SK-N-SH (cell line): ENCODE data around the gene TRPM8. TPM values are rescaled to one million over a fixed set of nuclear protein-coding genes. Genes with fewer than 3 reads are reported as not detected.

Experiments used
- CTCF ChIA-PET: fragments of 300-600, 350-600 bp; formaldehyde crosslinking; extraction: SDS; loops from one replicate; lab custom pipeline; 2021; lab: Yijun Ruan, JAX
- POLR2A ChIA-PET: fragments of 350-600 bp; sonication (Branson Sonifier 250); formaldehyde crosslinking; extraction: SDS; loops from one replicate; lab custom pipeline; 2020; ENCODE audit warnings: antibody characterized with exemption, inconsistent platforms; lab: Yijun Ruan, JAX
- DNase-seq: peaks from one replicate; pipeline ENCODE4 v3.0.0; 2012
- H2AFZ ChIP-seq: fragments of 200-600 bp; sonication (generic); 2 replicates; pipeline ENCODE4 v1.8.1; 2016; ENCODE audit warnings: antibody characterized with exemption, mild to moderate bottlenecking, low read depth
- H3F3A ChIP-seq: fragments of 200-600 bp; sonication (generic); replicated peaks from 2 replicates; pipeline ENCODE3; 2016; ENCODE audit warnings: antibody characterized with exemption, mild to moderate bottlenecking; ENCODE audit not compliant: insufficient read depth
- H3K27ac ChIP-seq, 2 experiments: fragments of 200-500 bp in 1 of 2; fragments of 200-600 bp in 1 of 2; sonication (Bioruptor generic) in 1 of 2; sonication (generic), shearing (Covaris generic) in 1 of 2; 2 replicates each; pipeline versions ENCODE4 v1.5.1 to v1.6.1; 2014 to 2016; ENCODE audit warnings: low read depth in 2 of 2, inconsistent platforms in 1 of 2, low read length in 1 of 2, mild to moderate bottlenecking in 1 of 2, mixed read lengths in 1 of 2
- H3K27me3 ChIP-seq: fragments of 200-600 bp; sonication (generic), shearing (Covaris generic); 2 replicates; pipeline ENCODE4 v1.6.1; 2016; ENCODE audit warnings: mixed run types; ENCODE audit not compliant: insufficient read depth
- H3K36me3 ChIP-seq, 2 experiments: fragments of 200-500 bp in 1 of 2; fragments of 200-600 bp in 1 of 2; sonication (Bioruptor generic) in 1 of 2; sonication (generic) in 1 of 2; replicated peaks in 1 of 2; 2 replicates each; pipeline versions ENCODE3 to v1.5.1; 2014 to 2016; ENCODE audit warnings: low read length in 1 of 2, mild to moderate bottlenecking in 1 of 2; ENCODE audit not compliant: insufficient read depth in 2 of 2, control insufficient read depth in 1 of 2
- H3K4me1 ChIP-seq, 2 experiments: fragments of 200-500 bp in 1 of 2; fragments of 200-600 bp in 1 of 2; sonication (Bioruptor generic) in 1 of 2; sonication (generic), shearing (Covaris generic) in 1 of 2; 2 replicates each; pipeline versions ENCODE4 v1.5.1 to v1.6.1; 2014 to 2016; ENCODE audit warnings: low read depth in 1 of 2, low read length in 1 of 2, mixed run types in 1 of 2; ENCODE audit not compliant: insufficient read depth in 2 of 2, control insufficient read depth in 1 of 2
- H3K4me2 ChIP-seq: fragments of 200-600 bp; sonication (generic), shearing (Covaris generic); 2 replicates; pipeline ENCODE4 v1.6.1; 2017; ENCODE audit warnings: mixed run types
- H3K4me3 ChIP-seq, 2 experiments: fragments of 200-500 bp in 1 of 2; fragments of 200-600 bp in 1 of 2; sonication (Bioruptor generic) in 1 of 2; sonication (generic), shearing (Covaris generic) in 1 of 2; 2 replicates each; pipeline versions ENCODE4 v1.5.1 to v1.8.1; 2014 to 2016; ENCODE audit warnings: low read depth in 2 of 2, inconsistent platforms in 1 of 2, low read length in 1 of 2, mild to moderate bottlenecking in 1 of 2, mixed read lengths in 1 of 2, moderate library complexity in 1 of 2
- H3K79me2 ChIP-seq: fragments of 200-600 bp; sonication (generic); 2 replicates; pipeline ENCODE4 v1.8.1; 2017; ENCODE audit warnings: mild to moderate bottlenecking; ENCODE audit not compliant: insufficient read depth
- H3K9ac ChIP-seq: fragments of 200-600 bp; sonication (generic); 2 replicates; pipeline ENCODE4 v1.6.1; 2017; ENCODE audit warnings: mixed run types
- H3K9me2 ChIP-seq: fragments of 200-600 bp; sonication (generic); 2 replicates; pipeline ENCODE4 v1.6.1; 2017; ENCODE audit warnings: mixed run types
- H3K9me3 ChIP-seq: fragments of 200-600 bp; sonication (generic); 2 replicates; pipeline ENCODE4 v1.6.1; 2017; ENCODE audit warnings: mixed run types, mild to moderate bottlenecking, moderate library complexity
- H4K20me1 ChIP-seq: fragments of 200-600 bp; sonication (generic); 2 replicates; pipeline ENCODE4 v1.6.1; 2017; ENCODE audit warnings: mild to moderate bottlenecking, mixed run types; ENCODE audit not compliant: insufficient read depth
- EP300 ChIP-seq, 2 experiments: IDR thresholded peaks; 2 replicates each; pipeline versions ENCODE4 v1.4.0 to v1.6.1; 2012; ENCODE audit warnings: borderline replicate concordance in 1 of 2, low read depth in 1 of 2, low read length in 1 of 2
- EZH2phosphoT487 ChIP-seq: fragments of 200-600 bp; sonication (generic); IDR thresholded peaks from 2 replicates; pipeline ENCODE4 v1.6.1; 2017; ENCODE audit warnings: low read depth, mixed run types, mild to moderate bottlenecking, antibody characterized with exemption, moderate library complexity, borderline replicate concordance
- FOSL2 ChIP-seq: IDR thresholded peaks from 2 replicates; pipeline ENCODE4 v1.4.0; 2012; ENCODE audit warnings: low read depth, mild to moderate bottlenecking, moderate library complexity, borderline replicate concordance
- FOXJ3 ChIP-seq: sonication (generic); formaldehyde crosslinking; IDR thresholded peaks from 2 replicates; pipeline ENCODE4 v1.5.1; 2020; ENCODE audit warnings: mild to moderate bottlenecking, missing genetic modification reagents
- GABPA ChIP-seq: IDR thresholded peaks from 2 replicates; pipeline ENCODE4 v1.4.0; 2012; ENCODE audit warnings: low read depth, mild to moderate bottlenecking
- NRF1 ChIP-seq: IDR thresholded peaks from 2 replicates; pipeline ENCODE4 v1.6.1; 2012; ENCODE audit warnings: low read depth, mild to moderate bottlenecking, low read length
- POLR2AphosphoS5 ChIP-seq: IDR thresholded peaks from 2 replicates; pipeline ENCODE4 v1.6.1; 2012; ENCODE audit warnings: low read depth, low read length
- RXRA ChIP-seq: IDR thresholded peaks from 2 replicates; pipeline ENCODE4 v1.4.0; 2012; ENCODE audit warnings: low read depth, mild to moderate bottlenecking, borderline replicate concordance
- SIN3A ChIP-seq: IDR thresholded peaks from 2 replicates; pipeline ENCODE4 v1.6.1; 2012; ENCODE audit warnings: low read depth, mild to moderate bottlenecking, low read length, moderate library complexity, borderline replicate concordance
- SMC3 ChIP-seq: IDR thresholded peaks from 2 replicates; pipeline ENCODE4 v1.6.1; 2012; ENCODE audit warnings: low read depth, low read length, improper control_type of control experiment
- TCF12 ChIP-seq: IDR thresholded peaks from 2 replicates; pipeline ENCODE4 v1.4.0; 2012
- USF2 ChIP-seq: fragments of 150-350 bp; IDR thresholded peaks from 2 replicates; pipeline ENCODE4 v1.6.1; 2017; ENCODE audit warnings: antibody characterized with exemption, low read length, low read depth, borderline replicate concordance
- YY1 ChIP-seq: IDR thresholded peaks from 2 replicates; pipeline ENCODE4 v1.4.0; 2012; ENCODE audit warnings: low read depth, mild to moderate bottlenecking
- WGBS: methylation state at CpG from one replicate; pipeline ENCODE4 v1.1.6; 2017; ENCODE audit warnings: low lambda C conversion rate; 5-methylcytosine and 5-hydroxymethylcytosine counted together
- polyA plus RNA-seq, 3 experiments: library from polyadenylated mRNA; depleted of rRNA; stranded (reverse); fragments of >200 nt; gene quantifications; 2 replicates each; pipeline ENCODE4 v1.2.3, GENCODE V29; 2012
- TF ChIP-seq, protein P1 (sequence below): IDR thresholded peaks from 2 replicates; pipeline ENCODE4 v1.4.0; 2012; ENCODE audit warnings: low read depth, borderline replicate concordance
- TF ChIP-seq, protein P2 (sequence below): IDR thresholded peaks from 2 replicates; pipeline ENCODE4; 2012

The TRPM8 gene
- polyA plus RNA-seq, 1 of the 3 experiments (the other 2 are of a cell fraction) = 0.85 TPM

DNA sequence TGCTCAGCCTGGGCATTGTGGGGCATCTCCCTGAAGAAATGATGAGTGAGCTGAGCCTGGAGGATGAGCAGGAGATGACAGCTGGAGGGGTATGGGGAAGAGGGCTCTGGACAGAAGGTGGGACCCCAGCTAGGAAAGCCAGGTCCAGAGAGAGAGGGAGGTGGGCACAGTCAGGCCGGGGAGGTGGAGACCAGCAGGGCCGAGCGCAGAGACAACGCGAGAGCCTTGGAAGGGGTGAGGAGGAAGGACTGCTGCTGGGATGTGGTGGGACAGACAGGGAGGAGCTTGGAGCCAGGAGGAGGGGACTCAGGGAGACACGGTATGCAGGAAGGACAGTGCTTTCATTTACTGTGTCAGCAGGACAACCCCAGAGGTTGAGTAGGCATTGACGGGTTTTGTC lies 8.2 kb downstream of the TRPM8 start:
- Histone ChIP-seq H3K4me2 (no peak overlapping the region), H3K36me3 (no peaks in the 10 kb centered on the region), H3K27ac (no peak overlapping the region), H4K20me1 (no peaks in the 10 kb centered on the region), H3K9me2 (no peaks in the 10 kb centered on the region), H3K9me3 (no peaks in the 10 kb centered on the region), H3K27me3 (no peaks in the 10 kb centered on the region), H3K4me3 (no peak overlapping the region), H3K4me1 (no peaks in the 10 kb centered on the region; a peak in 1 of 4 replicates), H3K79me2 (no peaks in the 10 kb centered on the region), H3K9ac (no peak overlapping the region), H2AFZ (no peak overlapping the region), H3F3A (peaks cover 10% of the 10 kb centered on the region)
- POLR2A ChIA-PET = no interaction called here
- TF ChIP-seq YY1 (no peak), FOXJ3 (CRISPR knock-in tag) (no peak), FOSL2 (no peak), USF2 (no peak), GABPA (no peak)
- 80% methylated on average over 7 of the region's 7 CpGs for WGBS
- DNase-seq = no peak
- CTCF ChIA-PET = interaction anchor here (0.8 kb wide), 1 partner anchor 10 kb away, joined by 3 read pairs; no protein-coding TSS in a partner anchor

GRCh38 chr2:233926806-233927205 lies 9.6 kb downstream of the TRPM8 start:
- H4K20me1 ChIP-seq = no peaks in the 10 kb centered on the region
- peaks cover 10% of the 10 kb centered on the region for H3F3A ChIP-seq
- no peak overlapping the region for H3K9ac ChIP-seq
- no peaks in the 10 kb centered on the region for H3K79me2 ChIP-seq
- no peaks in the 10 kb centered on the region for H3K9me2 ChIP-seq
- POLR2A ChIA-PET = no interaction called here
- TF ChIP-seq EZH2phosphoT487 (no peak), EP300 (IDR thresholded peaks at IDR 0.05; ENCODE audit: borderline replicate concordance in 1 of 2, low read depth in 1 of 2, low read length in 1 of 2) (no peak), SIN3A (no peak), POLR2AphosphoS5 (no peak), YY1 (no peak), FOSL2 (no peak), NRF1 (no peak), USF2 (no peak), TCF12 (no peak), RXRA (no peak), SMC3 (no peak), FOXJ3 (CRISPR knock-in tag) (no peak)
- TF ChIP-seq, protein P1, sequence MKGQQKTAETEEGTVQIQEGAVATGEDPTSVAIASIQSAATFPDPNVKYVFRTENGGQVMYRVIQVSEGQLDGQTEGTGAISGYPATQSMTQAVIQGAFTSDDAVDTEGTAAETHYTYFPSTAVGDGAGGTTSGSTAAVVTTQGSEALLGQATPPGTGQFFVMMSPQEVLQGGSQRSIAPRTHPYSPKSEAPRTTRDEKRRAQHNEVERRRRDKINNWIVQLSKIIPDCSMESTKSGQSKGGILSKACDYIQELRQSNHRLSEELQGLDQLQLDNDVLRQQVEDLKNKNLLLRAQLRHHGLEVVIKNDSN = no peak
- TF ChIP-seq, protein P2, sequence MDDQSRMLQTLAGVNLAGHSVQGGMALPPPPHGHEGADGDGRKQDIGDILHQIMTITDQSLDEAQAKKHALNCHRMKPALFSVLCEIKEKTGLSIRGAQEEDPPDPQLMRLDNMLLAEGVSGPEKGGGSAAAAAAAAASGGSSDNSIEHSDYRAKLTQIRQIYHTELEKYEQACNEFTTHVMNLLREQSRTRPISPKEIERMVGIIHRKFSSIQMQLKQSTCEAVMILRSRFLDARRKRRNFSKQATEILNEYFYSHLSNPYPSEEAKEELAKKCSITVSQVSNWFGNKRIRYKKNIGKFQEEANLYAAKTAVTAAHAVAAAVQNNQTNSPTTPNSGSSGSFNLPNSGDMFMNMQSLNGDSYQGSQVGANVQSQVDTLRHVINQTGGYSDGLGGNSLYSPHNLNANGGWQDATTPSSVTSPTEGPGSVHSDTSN = no peak
- TF ChIP-seq, all 33 proteins: peak for 0
- DNase-seq = no peak
- Histone ChIP-seq H3K4me2 (no peak overlapping the region), H3K4me1 (no peaks in the 10 kb centered on the region; a peak in 1 of 4 replicates), H3K36me3 (no peaks in the 10 kb centered on the region), H3K27me3 (no peaks in the 10 kb centered on the region), H3K9me3 (no peaks in the 10 kb centered on the region), H3K4me3 (no peak overlapping the region), H3K27ac (no peak overlapping the region), H2AFZ (no peak overlapping the region)
- CTCF ChIA-PET = interaction anchor here (0.6 to 1.9 kb wide), 3 partner anchors 9 to 18 kb away, joined by 3 to 16 read pairs (median 3); partner anchors contain the start of gene TRPM8
- WGBS = 88% methylated on average over 4 of the region's 4 CpGs
